G401 (cell line): ENCODE results near the gene NDUFV2. TPM values are rescaled to one million over a fixed set of nuclear protein-coding genes. Genes with fewer than 3 reads are reported as not detected.
"Not testable (repeated sequence)": the region's sequence is repeated elsewhere in the genome, so short reads cannot be mapped to it uniquely, and the experiment has no call there.

Experiments
- DNase-seq: peaks from one replicate; pipeline ENCODE4 v3.0.0-alpha.2; 2015; ENCODE audit warnings: low spot score
- in situ Hi-C: cut with HindIII; loops from 2 replicates; pipeline ENCODE4 v1.10.0; 2016; ENCODE audit warnings: low sequenced_read_pairs, mixed read lengths
- total RNA-seq: library from RNA; depleted of rRNA; stranded (reverse); fragments of >200 nt; shearing (Covaris generic); gene quantifications from 2 replicates; pipeline ENCODE4 v1.2.3, GENCODE V29; 2014

The NDUFV2 gene
- total RNA-seq, 1 experiment from 2014 or later: 286 TPM

GRCh38 chr18:9087144-9087543 lies 15.4 kb upstream of the NDUFV2 start:
- DNase-seq: no peak
- in situ Hi-C loops: no loop called here

GRCh38 chr18:9088252-9088651 lies 14.2 kb upstream of the NDUFV2 start:
- in situ Hi-C loops: no loop called here
- DNase-seq: no peak

- DNase-seq, in situ Hi-C loops: not testable (repeated sequence)
Measured at GRCh38 chr18:9088727-9089126, 13.8 kb upstream of the NDUFV2 start.

GRCh38 chr18:9090578-9090977 lies 11.9 kb upstream of the NDUFV2 start:
- DNase-seq: no peak
- in situ Hi-C loops: no loop called here

GRCh38 chr18:9091066-9091476 lies 11.4 kb upstream of the NDUFV2 start:
- in situ Hi-C loops: no loop called here
- no peak for DNase-seq

GRCh38 chr18:9092665-9093064 lies 9.8 kb upstream of the NDUFV2 start:
- in situ Hi-C loops: no loop called here
- DNase-seq: no peak

- in situ Hi-C loops, DNase-seq: not testable (repeated sequence)
Measured at GRCh38 chr18:9093109-9093508, 9.4 kb upstream of the NDUFV2 start.

GRCh38 chr18:9094307-9095226 lies 7.9 kb upstream of the NDUFV2 start:
- no peak for DNase-seq
- in situ Hi-C loops: no loop called here

- in situ Hi-C loops: no loop called here
Measured at GRCh38 chr18:9095297-9096006, 7.0 kb upstream of the NDUFV2 start.

GRCh38 chr18:9096007-9096371 lies 6.5 kb upstream of the NDUFV2 start:
- in situ Hi-C loops: no loop called here
- DNase-seq: no peak

More at GRCh38 chr18:9095297-9096006, 7.0 kb upstream of the NDUFV2 start:
- DNase-seq: no peak

GRCh38 chr18:9096685-9097084 lies 5.8 kb upstream of the NDUFV2 start:
- no peak for DNase-seq
- in situ Hi-C loops: no loop called here

GRCh38 chr18:9097349-9097748 lies 5.2 kb upstream of the NDUFV2 start:
- in situ Hi-C loops: no loop called here
- no peak for DNase-seq

GRCh38 chr18:9100796-9101195 lies 1.7 kb upstream of the NDUFV2 start:
- no peak for DNase-seq
- in situ Hi-C loops: no loop called here

- in situ Hi-C loops: no loop called here
- peak; percentile 49 for DNase-seq
Measured at GRCh38 chr18:9101730-9102507, 580 bp upstream of the NDUFV2 start.

GRCh38 chr18:9103376-9103873 lies 926 bp downstream of the NDUFV2 start:
- DNase-seq: no peak
- in situ Hi-C loops: no loop called here

GRCh38 chr18:9104244-9104901 lies 1.9 kb downstream of the NDUFV2 start:
- no peak for DNase-seq
- in situ Hi-C loops: no loop called here

GRCh38 chr18:9105420-9105819 lies 2.9 kb downstream of the NDUFV2 start:
- in situ Hi-C loops: no loop called here
- DNase-seq: no peak

GRCh38 chr18:9106094-9106493 lies 3.6 kb downstream of the NDUFV2 start:
- in situ Hi-C loops: no loop called here
- no peak for DNase-seq
